ENCODE results near the gene NLRX1. TPM values are rescaled to one million over a fixed set of nuclear protein-coding genes. Genes with fewer than 3 reads are reported as not detected.
"Not testable (repeated sequence)": the region's sequence is repeated elsewhere in the genome, so short reads cannot be mapped to it uniquely, and the experiment has no call there.

NLRX1 gene
- total RNA-seq, 2 donors from 2014 or later, result 9.3 to 30.7 TPM

- no peak for ATAC-seq
- peaks cover 19% of the 10 kb centered on the region for H3K4me1 ChIP-seq
- intact Hi-C loops (cut with DNase I), result no loop called here
- TF ChIP-seq CTCF (IDR thresholded peaks at IDR 0.05) (no peak), POLR2A (IDR thresholded peaks at IDR 0.05) (no peak)
- no peak for DNase-seq
- H3K27ac ChIP-seq, result no peak overlapping the region
- H3K27me3 ChIP-seq, result no peaks in the 10 kb centered on the region
- 84 to 89% methylated on average over 3 of the region's 3 CpGs for WGBS, 2 donors
- no peaks in the 10 kb centered on the region for H3K9me3 ChIP-seq
- no peaks in the 10 kb centered on the region for H3K36me3 ChIP-seq (replicated peaks in 1 of 2; ENCODE audit: insufficient read depth in 1 of 2, low read depth in 2 of 2)
- H3K4me3 ChIP-seq, result no peak overlapping the region
Measured at GRCh38 chr11:119210050-119210449, 41.5 kb downstream of the NLRX1 start.

GRCh38 chr11:119218141-119218878 lies 49.8 kb downstream of the NLRX1 start:
- H3K4me3 ChIP-seq, result no peak overlapping the region
- TF ChIP-seq POLR2A (IDR thresholded peaks at IDR 0.05) (no peak), CTCF (IDR thresholded peaks at IDR 0.05) (no peak)
- no peaks in the 10 kb centered on the region for H3K36me3 ChIP-seq (replicated peaks in 1 of 2; ENCODE audit: insufficient read depth in 1 of 2, low read depth in 2 of 2)
- no peaks in the 10 kb centered on the region for H3K9me3 ChIP-seq
- H3K27me3 ChIP-seq, result no peaks in the 10 kb centered on the region
- WGBS, 2 donors, result 86 to 88% methylated on average over 8 of the region's 8 CpGs
- no peak for DNase-seq
- ATAC-seq, result no peak
- intact Hi-C loops (cut with DNase I), result no loop called here
- no peak overlapping the region for H3K27ac ChIP-seq
- peaks cover 7% of the 10 kb centered on the region for H3K4me1 ChIP-seq

- WGBS, 2 donors, result 5 to 12% methylated on average over 2 of the region's 2 CpGs
- Histone ChIP-seq H3K9me3 (no peaks in the 10 kb centered on the region), H3K4me3 (no peak overlapping the region), H3K4me1 (no peaks in the 10 kb centered on the region), H3K27ac (no peak overlapping the region), H3K36me3 (replicated peaks in 1 of 2; ENCODE audit: insufficient read depth in 1 of 2, low read depth in 2 of 2) (no peaks in the 10 kb centered on the region), H3K27me3 (no peaks in the 10 kb centered on the region)
- intact Hi-C loops (cut with DNase I), result no loop called here
- ATAC-seq, result no peak
- DNase-seq, result no peak
- TF ChIP-seq POLR2A (IDR thresholded peaks at IDR 0.05) (no peak), CTCF (IDR thresholded peaks at IDR 0.05) (no peak)
Measured at GRCh38 chr11:119222308-119222707, 53.8 kb downstream of the NLRX1 start.

GRCh38 chr11:119222891-119223290 lies 54.4 kb downstream of the NLRX1 start:
- intact Hi-C loops (cut with DNase I), result no loop called here
- ATAC-seq (no peak), DNase-seq (no peak)
- Histone ChIP-seq H3K4me1 (no peaks in the 10 kb centered on the region), H3K27me3 (no peaks in the 10 kb centered on the region), H3K9me3 (no peaks in the 10 kb centered on the region), H3K27ac (no peak overlapping the region), H3K36me3 (replicated peaks in 1 of 2; ENCODE audit: insufficient read depth in 1 of 2, low read depth in 2 of 2) (no peaks in the 10 kb centered on the region), H3K4me3 (no peak overlapping the region)
- TF ChIP-seq POLR2A (IDR thresholded peaks at IDR 0.05), result no peak
- TF ChIP-seq CTCF (IDR thresholded peaks at IDR 0.05), result no peak
- WGBS, 2 donors, result 97 to 98% methylated on average over 5 of the region's 5 CpGs

GRCh38 chr11:119223856-119224255 lies 55.3 kb downstream of the NLRX1 start:
- Histone ChIP-seq H3K4me1 (no peaks in the 10 kb centered on the region), H3K36me3 (replicated peaks in 1 of 2; ENCODE audit: insufficient read depth in 1 of 2, low read depth in 2 of 2) (no peaks in the 10 kb centered on the region), H3K4me3 (no peak overlapping the region), H3K9me3 (no peaks in the 10 kb centered on the region), H3K27ac (no peak overlapping the region), H3K27me3 (no peaks in the 10 kb centered on the region)
- intact Hi-C loops (cut with DNase I), result no loop called here
- 85 to 100% methylated on average over 1 of the region's 1 CpG for WGBS, 2 donors
- DNase-seq (no peak), ATAC-seq (no peak)
- TF ChIP-seq POLR2A (IDR thresholded peaks at IDR 0.05), result no peak
- no peak for TF ChIP-seq CTCF (IDR thresholded peaks at IDR 0.05)

GRCh38 chr11:119228535-119229287 lies 60.2 kb downstream of the NLRX1 start:
- H3K27me3 ChIP-seq; intact Hi-C loops (cut with DNase I); H3K27ac ChIP-seq; H3K9me3 ChIP-seq; H3K36me3 ChIP-seq (replicated peaks in 1 of 2; ENCODE audit: insufficient read depth in 1 of 2, low read depth in 2 of 2); DNase-seq; H3K4me1 ChIP-seq; ATAC-seq; H3K4me3 ChIP-seq: not testable (repeated sequence)
- 89% methylated on average over 9 of the region's 9 CpGs for WGBS, 2 donors

Measured in body of pancreas (tissue), 4 donors.